GM18505 (cell line): ENCODE results near the gene CYBA.
A peak's percentile ranks its signal among the peaks of the same experiment; 100 is the strongest.
"Not testable (repeated sequence)": the region's sequence is repeated elsewhere in the genome, so short reads cannot be mapped to it uniquely, and the experiment has no call there.

Experiments used
- ATAC-seq: cut with Tn5 transposase; IDR thresholded peaks from one replicate; pipeline ENCODE4 v1.9.1; 2021; ENCODE audit not compliant: unreplicated experiment
- POLR2A ChIP-seq: IDR thresholded peaks from 4 replicates; pipeline ENCODE4 v1.6.1; 2011; ENCODE audit warnings: borderline replicate concordance; ENCODE audit not compliant: insufficient read depth, insufficient read length; ENCODE audit errors: extremely low read depth

CYBA gene

GRCh38 chr16:88680554-88681083 lies 29.8 kb upstream of the CYBA start:
- no peak for TF ChIP-seq POLR2A
- no peak for ATAC-seq

GRCh38 chr16:88678224-88678979 lies 27.5 kb upstream of the CYBA start:
- no peak for ATAC-seq
- no peak for TF ChIP-seq POLR2A

GRCh38 chr16:88677721-88678120 lies 26.9 kb upstream of the CYBA start:
- TF ChIP-seq POLR2A, result no peak

GRCh38 chr16:88676502-88677242 lies 25.8 kb upstream of the CYBA start:
- no peak for TF ChIP-seq POLR2A
- ATAC-seq, result no peak

More at GRCh38 chr16:88677721-88678120, 26.9 kb upstream of the CYBA start:
- ATAC-seq, result no peak

GRCh38 chr16:88673716-88674379 lies 23.0 kb upstream of the CYBA start:
- no peak for ATAC-seq
- no peak for TF ChIP-seq POLR2A

GRCh38 chr16:88672776-88673175 lies 21.9 kb upstream of the CYBA start:
- TF ChIP-seq POLR2A, result no peak
- no peak for ATAC-seq

- TF ChIP-seq POLR2A, result no peak
- no peak for ATAC-seq
Measured at GRCh38 chr16:88671806-88672205, 21.0 kb upstream of the CYBA start.

GRCh38 chr16:88669980-88670379 lies 19.1 kb upstream of the CYBA start:
- TF ChIP-seq POLR2A, result no peak
- no peak for ATAC-seq

- not testable (repeated sequence) for ATAC-seq
Measured at GRCh38 chr16:88669493-88669892, 18.6 kb upstream of the CYBA start.

GRCh38 chr16:88667461-88667860 lies 16.6 kb upstream of the CYBA start:
- TF ChIP-seq POLR2A, result no peak
- ATAC-seq, result no peak

GRCh38 chr16:88665570-88665969 lies 14.7 kb upstream of the CYBA start:
- ATAC-seq, result no peak
- no peak for TF ChIP-seq POLR2A

- no peak for TF ChIP-seq POLR2A
Measured at GRCh38 chr16:88665148-88665547, 14.3 kb upstream of the CYBA start.

GRCh38 chr16:88662843-88663606 lies 12.2 kb upstream of the CYBA start, which contains the start of gene MVD:
TSS of gene MVD (minus strand) at chr16:88663091. CDS start at chr16:88663080, 11 bp downstream.
- TF ChIP-seq POLR2A, result peak; percentile 89
- ATAC-seq, result peak; percentile 96

More at GRCh38 chr16:88665148-88665547, 14.3 kb upstream of the CYBA start:
- no peak for ATAC-seq
